Measurements from ENCODE around the gene CFAP52. TPM values are rescaled to one million over a fixed set of nuclear protein-coding genes. Genes with fewer than 3 reads are reported as not detected.

Gene CFAP52
- not detected for total RNA-seq

- Histone ChIP-seq H3K27ac (ENCODE audit: low read depth, low read length) (no peak within 1 kb of the TSS), H3K9ac (ENCODE audit: low read depth in 1 of 3, low read length in 3 of 3) (peak within 1 kb of the TSS; percentile 85 to 94 (median 90))
Measured at GRCh38 chr17:9576521-9577372, at the start of gene CFAP52. TSS of gene CFAP52 (plus strand) at chr17:9576642. CDS start at chr17:9576696, 54 bp downstream.

GRCh38 chr17:9527788-9528187 lies 48.7 kb upstream of the CFAP52 start:
- Histone ChIP-seq H3K4me1 (ENCODE audit: control insufficient read depth in 3 of 3, insufficient read depth in 3 of 3, low read length in 3 of 3) (no peaks in the 10 kb centered on the region), H3K27me3 (ENCODE audit: control insufficient read depth in 3 of 3, insufficient read depth in 3 of 3, low read length in 3 of 3) (no peaks in the 10 kb centered on the region), H3K9ac (ENCODE audit: low read depth in 1 of 3, low read length in 3 of 3) (no peak overlapping the region), H3K9me3 (ENCODE audit: control insufficient read depth in 3 of 3, low read length in 3 of 3) (no peaks in the 10 kb centered on the region), H3K27ac (ENCODE audit: low read depth, low read length) (no peak overlapping the region), H3K36me3 (ENCODE audit: control insufficient read depth in 3 of 3, insufficient read depth in 3 of 3, low read length in 3 of 3) (no peaks in the 10 kb centered on the region), H3K4me3 (ENCODE audit: low read length in 3 of 3) (no peak overlapping the region)

More at GRCh38 chr17:9576521-9577372, at the start of gene CFAP52:
- peaks cover 9 to 16% (median 11%) of the 10 kb centered on the region in 3 donors for H3K4me1 ChIP-seq (ENCODE audit: control insufficient read depth in 3 of 3, insufficient read depth in 3 of 3, low read length in 3 of 3)
- peak within 1 kb of the TSS; percentile 97 to 98 (median 97) for H3K4me3 ChIP-seq (ENCODE audit: low read length in 3 of 3)
- H3K27me3 ChIP-seq (ENCODE audit: control insufficient read depth in 3 of 3, insufficient read depth in 3 of 3, low read length in 3 of 3) = no peaks in the 10 kb centered on the region
- no peaks in the 10 kb centered on the region for H3K9me3 ChIP-seq (ENCODE audit: control insufficient read depth in 3 of 3, low read length in 3 of 3)
- no peaks in the 10 kb centered on the region for H3K36me3 ChIP-seq (ENCODE audit: control insufficient read depth in 3 of 3, insufficient read depth in 3 of 3, low read length in 3 of 3)

- Histone ChIP-seq H3K4me1 (ENCODE audit: control insufficient read depth in 3 of 3, insufficient read depth in 3 of 3, low read length in 3 of 3) (no peaks in the 10 kb centered on the region), H3K4me3 (ENCODE audit: low read length in 3 of 3) (no peak overlapping the region), H3K9ac (ENCODE audit: low read depth in 1 of 3, low read length in 3 of 3) (no peak overlapping the region), H3K9me3 (ENCODE audit: control insufficient read depth in 3 of 3, low read length in 3 of 3) (no peaks in the 10 kb centered on the region), H3K27me3 (ENCODE audit: control insufficient read depth in 3 of 3, insufficient read depth in 3 of 3, low read length in 3 of 3) (no peaks in the 10 kb centered on the region), H3K27ac (ENCODE audit: low read depth, low read length) (no peak overlapping the region), H3K36me3 (ENCODE audit: control insufficient read depth in 3 of 3, insufficient read depth in 3 of 3, low read length in 3 of 3) (no peaks in the 10 kb centered on the region)
Measured at GRCh38 chr17:9529033-9529700, 47.3 kb upstream of the CFAP52 start.

GRCh38 chr17:9531034-9531433 lies 45.4 kb upstream of the CFAP52 start:
- Histone ChIP-seq H3K36me3 (ENCODE audit: control insufficient read depth in 3 of 3, insufficient read depth in 3 of 3, low read length in 3 of 3) (no peaks in the 10 kb centered on the region), H3K4me3 (ENCODE audit: low read length in 3 of 3) (no peak overlapping the region), H3K9ac (ENCODE audit: low read depth in 1 of 3, low read length in 3 of 3) (no peak overlapping the region), H3K9me3 (ENCODE audit: control insufficient read depth in 3 of 3, low read length in 3 of 3) (no peaks in the 10 kb centered on the region), H3K27ac (ENCODE audit: low read depth, low read length) (no peak overlapping the region), H3K27me3 (ENCODE audit: control insufficient read depth in 3 of 3, insufficient read depth in 3 of 3, low read length in 3 of 3) (no peaks in the 10 kb centered on the region), H3K4me1 (ENCODE audit: control insufficient read depth in 3 of 3, insufficient read depth in 3 of 3, low read length in 3 of 3) (no peaks in the 10 kb centered on the region)

GRCh38 chr17:9532715-9533114 lies 43.7 kb upstream of the CFAP52 start:
- H3K4me3 ChIP-seq (ENCODE audit: low read length in 3 of 3) = no peak overlapping the region
- H3K27ac ChIP-seq (ENCODE audit: low read depth, low read length) = no peak overlapping the region
- no peaks in the 10 kb centered on the region for H3K27me3 ChIP-seq (ENCODE audit: control insufficient read depth in 3 of 3, insufficient read depth in 3 of 3, low read length in 3 of 3)
- H3K9me3 ChIP-seq (ENCODE audit: control insufficient read depth in 3 of 3, low read length in 3 of 3) = no peaks in the 10 kb centered on the region
- no peak overlapping the region for H3K9ac ChIP-seq (ENCODE audit: low read depth in 1 of 3, low read length in 3 of 3)
- no peaks in the 10 kb centered on the region for H3K4me1 ChIP-seq (ENCODE audit: control insufficient read depth in 3 of 3, insufficient read depth in 3 of 3, low read length in 3 of 3)
- H3K36me3 ChIP-seq (ENCODE audit: control insufficient read depth in 3 of 3, insufficient read depth in 3 of 3, low read length in 3 of 3) = peaks cover 0 to 2% (median 0%) of the 10 kb centered on the region in 3 donors

- Histone ChIP-seq H3K9ac (ENCODE audit: low read depth in 1 of 3, low read length in 3 of 3) (no peak overlapping the region), H3K9me3 (ENCODE audit: control insufficient read depth in 3 of 3, low read length in 3 of 3) (no peaks in the 10 kb centered on the region), H3K27me3 (ENCODE audit: control insufficient read depth in 3 of 3, insufficient read depth in 3 of 3, low read length in 3 of 3) (no peaks in the 10 kb centered on the region), H3K4me1 (ENCODE audit: control insufficient read depth in 3 of 3, insufficient read depth in 3 of 3, low read length in 3 of 3) (no peaks in the 10 kb centered on the region), H3K4me3 (ENCODE audit: low read length in 3 of 3) (no peak overlapping the region), H3K27ac (ENCODE audit: low read depth, low read length) (no peak overlapping the region), H3K36me3 (ENCODE audit: control insufficient read depth in 3 of 3, insufficient read depth in 3 of 3, low read length in 3 of 3) (peaks cover 0 to 5% (median 0%) of the 10 kb centered on the region in 3 donors)
Measured at GRCh38 chr17:9533441-9533840, 43.0 kb upstream of the CFAP52 start.

- Histone ChIP-seq H3K4me3 (ENCODE audit: low read length in 3 of 3) (no peak overlapping the region), H3K9me3 (ENCODE audit: control insufficient read depth in 3 of 3, low read length in 3 of 3) (no peaks in the 10 kb centered on the region), H3K36me3 (ENCODE audit: control insufficient read depth in 3 of 3, insufficient read depth in 3 of 3, low read length in 3 of 3) (peaks cover 0 to 12% (median 3%) of the 10 kb centered on the region in 3 donors), H3K27ac (ENCODE audit: low read depth, low read length) (no peak overlapping the region), H3K4me1 (ENCODE audit: control insufficient read depth in 3 of 3, insufficient read depth in 3 of 3, low read length in 3 of 3) (no peaks in the 10 kb centered on the region), H3K9ac (ENCODE audit: low read depth in 1 of 3, low read length in 3 of 3) (no peak overlapping the region), H3K27me3 (ENCODE audit: control insufficient read depth in 3 of 3, insufficient read depth in 3 of 3, low read length in 3 of 3) (no peaks in the 10 kb centered on the region)
Measured at GRCh38 chr17:9536061-9536460, 40.4 kb upstream of the CFAP52 start.

- H3K4me3 ChIP-seq (ENCODE audit: low read length in 3 of 3) = no peak overlapping the region
- H3K27me3 ChIP-seq (ENCODE audit: control insufficient read depth in 3 of 3, insufficient read depth in 3 of 3, low read length in 3 of 3) = no peaks in the 10 kb centered on the region
- H3K9me3 ChIP-seq (ENCODE audit: control insufficient read depth in 3 of 3, low read length in 3 of 3) = no peaks in the 10 kb centered on the region
Measured at GRCh38 chr17:9537177-9537776, 39.2 kb upstream of the CFAP52 start.

GRCh38 chr17:9538626-9539025 lies 37.8 kb upstream of the CFAP52 start:
- H3K4me3 ChIP-seq (ENCODE audit: low read length in 3 of 3) = no peak overlapping the region
- peaks cover 0 to 14% (median 3%) of the 10 kb centered on the region in 3 donors for H3K36me3 ChIP-seq (ENCODE audit: control insufficient read depth in 3 of 3, insufficient read depth in 3 of 3, low read length in 3 of 3)
- H3K4me1 ChIP-seq (ENCODE audit: control insufficient read depth in 3 of 3, insufficient read depth in 3 of 3, low read length in 3 of 3) = no peaks in the 10 kb centered on the region
- no peak overlapping the region for H3K27ac ChIP-seq (ENCODE audit: low read depth, low read length)
- H3K27me3 ChIP-seq (ENCODE audit: control insufficient read depth in 3 of 3, insufficient read depth in 3 of 3, low read length in 3 of 3) = no peaks in the 10 kb centered on the region
- H3K9me3 ChIP-seq (ENCODE audit: control insufficient read depth in 3 of 3, low read length in 3 of 3) = no peaks in the 10 kb centered on the region
- H3K9ac ChIP-seq (ENCODE audit: low read depth in 1 of 3, low read length in 3 of 3) = no peak overlapping the region

More at GRCh38 chr17:9537177-9537776, 39.2 kb upstream of the CFAP52 start:
- Histone ChIP-seq H3K4me1 (ENCODE audit: control insufficient read depth in 3 of 3, insufficient read depth in 3 of 3, low read length in 3 of 3) (no peaks in the 10 kb centered on the region), H3K9ac (ENCODE audit: low read depth in 1 of 3, low read length in 3 of 3) (no peak overlapping the region), H3K27ac (ENCODE audit: low read depth, low read length) (no peak overlapping the region), H3K36me3 (ENCODE audit: control insufficient read depth in 3 of 3, insufficient read depth in 3 of 3, low read length in 3 of 3) (peaks cover 0 to 14% (median 3%) of the 10 kb centered on the region in 3 donors)

GRCh38 chr17:9541718-9542117 lies 34.7 kb upstream of the CFAP52 start:
- H3K9ac ChIP-seq (ENCODE audit: low read depth in 1 of 3, low read length in 3 of 3) = no peak overlapping the region
- H3K27ac ChIP-seq (ENCODE audit: low read depth, low read length) = no peak overlapping the region
- no peaks in the 10 kb centered on the region for H3K27me3 ChIP-seq (ENCODE audit: control insufficient read depth in 3 of 3, insufficient read depth in 3 of 3, low read length in 3 of 3)
- no peaks in the 10 kb centered on the region for H3K4me1 ChIP-seq (ENCODE audit: control insufficient read depth in 3 of 3, insufficient read depth in 3 of 3, low read length in 3 of 3)
- no peak overlapping the region for H3K4me3 ChIP-seq (ENCODE audit: low read length in 3 of 3)
- H3K9me3 ChIP-seq (ENCODE audit: control insufficient read depth in 3 of 3, low read length in 3 of 3) = no peaks in the 10 kb centered on the region
- H3K36me3 ChIP-seq (ENCODE audit: control insufficient read depth in 3 of 3, insufficient read depth in 3 of 3, low read length in 3 of 3) = peaks cover 0 to 14% (median 6%) of the 10 kb centered on the region in 3 donors

All from skeletal muscle tissue (tissue), 4 donors.